Measurements from ENCODE around the gene IL4.
"Not testable (repeated sequence)": the region's sequence is repeated elsewhere in the genome, so short reads cannot be mapped to it uniquely, and the experiment has no call there.

IL4 gene

GRCh38 chr5:132673939-132674630 lies at the start of gene IL4:
IL4 (plus strand) TSS chr5:132673989; CDS start chr5:132674051, 62 bp downstream.
- DNase-seq (ENCODE audit: low read depth) = no peak
- no peak within 1 kb of the TSS for H3K4me3 ChIP-seq (ENCODE audit: low read length)
- no peak for TF ChIP-seq CTCF (conservative IDR thresholded peaks at IDR 0.05; ENCODE audit: low read depth, low read length)

- TF ChIP-seq CTCF (conservative IDR thresholded peaks at IDR 0.05; ENCODE audit: low read depth, low read length) = no peak
- no peak for DNase-seq (ENCODE audit: low read depth)
- no peak overlapping the region for H3K4me3 ChIP-seq (ENCODE audit: low read length)
Observed at GRCh38 chr5:132627470-132627869, 46.3 kb upstream of the IL4 start.

DNA sequence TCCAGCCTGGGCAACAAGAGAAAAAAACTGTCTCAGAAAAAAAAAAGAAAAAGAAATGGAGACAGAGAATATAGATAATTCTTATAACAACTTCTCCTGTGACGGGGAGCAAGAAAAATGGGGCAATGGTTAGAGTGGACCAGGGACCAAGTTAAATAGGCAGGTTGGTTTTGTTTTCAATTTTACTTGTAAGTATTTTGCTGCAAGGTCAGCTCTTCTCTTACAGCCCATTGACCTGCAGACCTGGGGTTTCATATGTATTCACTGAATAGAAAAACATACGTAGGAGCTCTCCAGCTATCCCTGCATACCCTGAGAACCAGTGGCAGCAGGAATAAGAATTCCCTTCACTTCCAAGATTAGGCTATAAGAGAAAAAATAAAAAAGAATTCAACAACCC lies 45.0 kb upstream of the IL4 start:
- no peak overlapping the region for H3K4me3 ChIP-seq (ENCODE audit: low read length)
- TF ChIP-seq CTCF (conservative IDR thresholded peaks at IDR 0.05; ENCODE audit: low read depth, low read length) = no peak
- no peak for DNase-seq (ENCODE audit: low read depth)

DNA sequence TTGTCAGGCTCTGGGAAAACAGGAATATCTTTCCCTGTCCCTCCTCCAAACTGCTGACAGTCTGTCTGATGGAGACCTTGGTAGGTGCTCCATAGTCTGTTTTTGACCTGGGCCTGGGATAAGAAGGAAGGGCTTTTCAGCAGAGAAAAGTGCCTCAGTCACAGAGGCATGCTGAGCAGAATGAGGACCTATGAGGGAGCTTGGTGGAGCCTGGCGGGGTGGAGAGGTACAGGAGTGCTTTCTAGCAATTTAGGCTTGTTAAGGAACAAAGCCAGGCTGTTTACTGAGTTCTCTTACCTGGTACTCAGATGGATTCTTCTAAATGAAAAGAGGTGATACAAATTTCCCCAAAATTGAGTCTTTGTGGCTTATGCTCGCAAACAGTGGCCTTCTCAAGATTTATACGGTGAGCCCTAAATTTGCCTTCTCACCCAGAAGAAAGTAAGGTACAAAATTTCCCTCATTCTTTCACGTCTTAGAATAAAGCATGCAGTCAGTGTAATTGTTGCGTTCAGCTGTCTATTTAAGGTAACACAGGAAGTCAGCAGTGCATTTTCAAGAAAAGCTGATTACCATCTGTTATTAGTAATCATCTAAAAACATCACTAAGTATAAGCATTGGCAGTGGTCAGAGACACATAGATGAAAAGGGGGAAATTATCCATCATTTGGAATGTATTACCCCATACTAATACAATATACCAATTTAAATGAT lies 44.4 kb upstream of the IL4 start:
- TF ChIP-seq CTCF (conservative IDR thresholded peaks at IDR 0.05; ENCODE audit: low read depth, low read length) = no peak
- no peak for DNase-seq (ENCODE audit: low read depth)
- H3K4me3 ChIP-seq (ENCODE audit: low read length) = no peak overlapping the region

- not testable (repeated sequence) for H3K4me3 ChIP-seq (ENCODE audit: low read length); DNase-seq (ENCODE audit: low read depth)
Observed at GRCh38 chr5:132633587-132633986, 40.2 kb upstream of the IL4 start.

GRCh38 chr5:132635873-132636272 lies 37.9 kb upstream of the IL4 start:
- TF ChIP-seq CTCF (conservative IDR thresholded peaks at IDR 0.05; ENCODE audit: low read depth, low read length) = no peak
- no peak overlapping the region for H3K4me3 ChIP-seq (ENCODE audit: low read length)
- no peak for DNase-seq (ENCODE audit: low read depth)

DNA sequence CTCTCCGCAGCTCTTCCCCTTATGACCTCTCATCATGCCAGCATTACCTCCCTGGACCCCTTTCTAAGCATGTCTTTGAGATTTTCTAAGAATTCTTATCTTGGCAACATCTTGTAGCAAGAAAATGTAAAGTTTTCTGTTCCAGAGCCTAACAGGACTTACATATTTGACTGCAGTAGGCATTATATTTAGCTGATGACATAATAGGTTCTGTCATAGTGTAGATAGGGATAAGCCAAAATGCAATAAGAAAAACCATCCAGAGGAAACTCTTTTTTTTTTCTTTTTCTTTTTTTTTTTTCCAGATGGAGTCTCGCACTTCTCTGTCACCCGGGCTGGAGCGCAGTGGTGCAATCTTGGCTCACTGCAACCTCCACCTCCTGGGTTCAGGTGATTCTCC lies 36.5 kb upstream of the IL4 start:
- H3K4me3 ChIP-seq (ENCODE audit: low read length) = no peak overlapping the region
- no peak for TF ChIP-seq CTCF (conservative IDR thresholded peaks at IDR 0.05; ENCODE audit: low read depth, low read length)
- DNase-seq (ENCODE audit: low read depth) = no peak

Measured in retinal pigment epithelial cell (primary cell).